ENCODE results near the gene RNF17. TPM values are rescaled to one million over a fixed set of nuclear protein-coding genes. Genes with fewer than 3 reads are reported as not detected.

Gene RNF17
- total RNA-seq, 1 donor from 2014 or later = not detected

DNA sequence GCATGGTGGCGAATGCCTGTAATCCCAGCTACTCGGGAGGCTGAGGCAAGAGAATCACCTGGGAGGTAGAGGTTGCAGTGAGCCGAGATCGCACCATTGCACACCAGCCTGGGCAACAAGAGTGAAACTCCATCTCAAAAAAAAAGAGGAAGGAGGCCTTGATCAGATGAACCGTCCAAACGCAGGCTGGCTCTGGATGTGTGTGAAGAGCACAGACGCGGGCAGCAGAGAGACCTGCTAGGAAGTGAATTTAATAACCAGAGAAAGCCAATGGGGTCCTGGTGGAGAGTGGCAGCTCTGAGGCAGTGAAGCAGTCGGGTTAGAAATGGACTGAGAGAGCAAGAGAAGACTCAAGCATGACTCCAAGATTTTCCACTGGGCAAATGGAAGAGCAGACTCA is 136.5 kb downstream of the RNF17 start:
- no peak overlapping the region for H2AFZ ChIP-seq (ENCODE audit: low read depth, low read length)
- Mint-ChIP-seq H3K27me3 (ENCODE audit: low read depth, unreplicated experiment) (no peaks in the 10 kb centered on the region), H3K36me3 (ENCODE audit: low read depth, unreplicated experiment) (no peaks in the 10 kb centered on the region), H3K9me3 (ENCODE audit: unreplicated experiment) (no peaks in the 10 kb centered on the region), H3K27ac (ENCODE audit: unreplicated experiment) (no peak overlapping the region), H3K4me3 (ENCODE audit: unreplicated experiment) (no peak overlapping the region), H3K4me1 (ENCODE audit: low read depth, unreplicated experiment) (no peaks in the 10 kb centered on the region)
- no peak for DNase-seq (ENCODE audit: low read depth)
- no peak overlapping the region for H3K27ac ChIP-seq (ENCODE audit: low read depth, low read length)
- no peak for TF ChIP-seq EZH2 (IDR thresholded peaks at IDR 0.05; ENCODE audit: insufficient read depth, low read length)
- TF ChIP-seq, protein P1, sequence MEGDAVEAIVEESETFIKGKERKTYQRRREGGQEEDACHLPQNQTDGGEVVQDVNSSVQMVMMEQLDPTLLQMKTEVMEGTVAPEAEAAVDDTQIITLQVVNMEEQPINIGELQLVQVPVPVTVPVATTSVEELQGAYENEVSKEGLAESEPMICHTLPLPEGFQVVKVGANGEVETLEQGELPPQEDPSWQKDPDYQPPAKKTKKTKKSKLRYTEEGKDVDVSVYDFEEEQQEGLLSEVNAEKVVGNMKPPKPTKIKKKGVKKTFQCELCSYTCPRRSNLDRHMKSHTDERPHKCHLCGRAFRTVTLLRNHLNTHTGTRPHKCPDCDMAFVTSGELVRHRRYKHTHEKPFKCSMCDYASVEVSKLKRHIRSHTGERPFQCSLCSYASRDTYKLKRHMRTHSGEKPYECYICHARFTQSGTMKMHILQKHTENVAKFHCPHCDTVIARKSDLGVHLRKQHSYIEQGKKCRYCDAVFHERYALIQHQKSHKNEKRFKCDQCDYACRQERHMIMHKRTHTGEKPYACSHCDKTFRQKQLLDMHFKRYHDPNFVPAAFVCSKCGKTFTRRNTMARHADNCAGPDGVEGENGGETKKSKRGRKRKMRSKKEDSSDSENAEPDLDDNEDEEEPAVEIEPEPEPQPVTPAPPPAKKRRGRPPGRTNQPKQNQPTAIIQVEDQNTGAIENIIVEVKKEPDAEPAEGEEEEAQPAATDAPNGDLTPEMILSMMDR (IDR thresholded peaks at IDR 0.05; ENCODE audit: insufficient read depth, low read depth, low read length) = no peak
- peaks cover 14% of the 10 kb centered on the region for H3K36me3 ChIP-seq (ENCODE audit: insufficient read depth, low read length)
- H3K4me3 ChIP-seq (ENCODE audit: insufficient read depth, low read depth, low read length) = no peak overlapping the region
- H4K20me1 ChIP-seq (ENCODE audit: insufficient read depth, low read length) = no peaks in the 10 kb centered on the region
- no peak overlapping the region for H3K4me2 ChIP-seq (ENCODE audit: low read length)
- peaks cover 7% of the 10 kb centered on the region for H3K79me2 ChIP-seq (ENCODE audit: insufficient read depth, low read length)
- no peaks in the 10 kb centered on the region for H3K27me3 ChIP-seq (ENCODE audit: insufficient read depth, low read length)
- H3K9ac ChIP-seq (ENCODE audit: low read length) = no peak overlapping the region
- no peaks in the 10 kb centered on the region for H3K4me1 ChIP-seq (ENCODE audit: insufficient read depth, low read length)
- H3K9me3 ChIP-seq (ENCODE audit: insufficient read depth, low read depth, low read length) = no peaks in the 10 kb centered on the region
- FAIRE-seq = no peak

DNA sequence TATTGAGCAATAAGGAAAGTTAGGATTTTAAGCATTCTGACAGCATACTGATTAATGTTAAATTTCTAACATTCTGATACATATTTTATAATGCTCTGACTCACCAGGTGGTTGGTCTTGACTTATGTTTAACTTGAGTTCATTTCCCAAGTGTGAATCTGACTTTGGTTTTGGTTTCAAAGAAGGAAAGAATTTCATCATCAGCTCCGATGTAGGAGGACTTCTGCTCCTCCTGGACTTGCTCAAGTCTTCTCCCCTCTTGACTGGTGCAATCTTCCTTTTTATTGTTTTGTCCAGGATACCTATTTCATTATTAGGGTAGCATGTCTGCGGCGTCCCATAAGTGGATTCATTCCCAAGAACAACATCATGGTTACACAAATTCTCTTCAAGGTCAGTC is 141.3 kb downstream of the RNF17 start:
- no peaks in the 10 kb centered on the region for H3K4me1 Mint-ChIP-seq (ENCODE audit: low read depth, unreplicated experiment)
- no peak overlapping the region for H3K27ac Mint-ChIP-seq (ENCODE audit: unreplicated experiment)
- no peak overlapping the region for H3K27ac ChIP-seq (ENCODE audit: low read depth, low read length)
- H2AFZ ChIP-seq (ENCODE audit: low read depth, low read length) = no peak overlapping the region
- FAIRE-seq (no peak), DNase-seq (ENCODE audit: low read depth) (no peak)
- no peak for TF ChIP-seq EZH2 (IDR thresholded peaks at IDR 0.05; ENCODE audit: insufficient read depth, low read length)
- TF ChIP-seq, protein P1 (IDR thresholded peaks at IDR 0.05; ENCODE audit: insufficient read depth, low read depth, low read length) = no peak
- no peak overlapping the region for H3K9ac ChIP-seq (ENCODE audit: low read length)
- peaks cover 7% of the 10 kb centered on the region for H3K79me2 ChIP-seq (ENCODE audit: insufficient read depth, low read length)
- no peaks in the 10 kb centered on the region for H4K20me1 ChIP-seq (ENCODE audit: insufficient read depth, low read length)
- no peak overlapping the region for H3K4me3 ChIP-seq (ENCODE audit: insufficient read depth, low read depth, low read length)
- no peaks in the 10 kb centered on the region for H3K27me3 ChIP-seq (ENCODE audit: insufficient read depth, low read length)
- H3K4me3 Mint-ChIP-seq (ENCODE audit: unreplicated experiment) = no peak overlapping the region
- no peaks in the 10 kb centered on the region for H3K36me3 Mint-ChIP-seq (ENCODE audit: low read depth, unreplicated experiment)
- peaks cover 24% of the 10 kb centered on the region for H3K36me3 ChIP-seq (ENCODE audit: insufficient read depth, low read length)
- no peaks in the 10 kb centered on the region for H3K9me3 ChIP-seq (ENCODE audit: insufficient read depth, low read depth, low read length)
- H3K9me3 Mint-ChIP-seq (ENCODE audit: unreplicated experiment) = no peaks in the 10 kb centered on the region
- H3K27me3 Mint-ChIP-seq (ENCODE audit: low read depth, unreplicated experiment) = no peaks in the 10 kb centered on the region
- H3K4me1 ChIP-seq (ENCODE audit: insufficient read depth, low read length) = no peaks in the 10 kb centered on the region
- no peak overlapping the region for H3K4me2 ChIP-seq (ENCODE audit: low read length)

DNA sequence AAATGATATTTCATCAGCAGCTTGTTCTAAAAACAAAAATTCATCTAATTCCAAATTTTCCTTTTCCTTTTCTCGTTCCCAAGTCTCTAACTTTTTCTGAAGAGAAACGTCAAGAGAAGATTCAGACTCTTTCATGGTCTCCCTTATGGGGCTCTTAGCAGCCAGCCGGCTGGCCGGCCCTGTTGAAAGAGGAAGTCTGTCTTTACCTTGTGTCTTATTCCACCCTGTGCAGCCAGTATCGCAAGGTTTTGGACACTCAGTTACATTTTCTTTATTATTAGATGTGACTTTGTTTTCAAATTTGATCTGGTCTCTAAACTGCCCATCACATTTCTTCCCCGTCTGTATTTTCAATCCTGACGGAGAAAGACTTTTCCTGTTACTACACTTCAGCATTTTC is 142.3 kb downstream of the RNF17 start:
- H3K27me3 Mint-ChIP-seq (ENCODE audit: low read depth, unreplicated experiment) = no peaks in the 10 kb centered on the region
- Histone ChIP-seq H3K4me2 (ENCODE audit: low read length) (no peak overlapping the region), H3K36me3 (ENCODE audit: insufficient read depth, low read length) (peaks cover 24% of the 10 kb centered on the region), H3K9me3 (ENCODE audit: insufficient read depth, low read depth, low read length) (no peaks in the 10 kb centered on the region), H2AFZ (ENCODE audit: low read depth, low read length) (no peak overlapping the region), H3K9ac (ENCODE audit: low read length) (no peak overlapping the region), H3K27me3 (ENCODE audit: insufficient read depth, low read length) (no peaks in the 10 kb centered on the region), H4K20me1 (ENCODE audit: insufficient read depth, low read length) (no peaks in the 10 kb centered on the region), H3K79me2 (ENCODE audit: insufficient read depth, low read length) (peaks cover 7% of the 10 kb centered on the region), H3K4me1 (ENCODE audit: insufficient read depth, low read length) (peaks cover 4% of the 10 kb centered on the region), H3K27ac (ENCODE audit: low read depth, low read length) (no peak overlapping the region), H3K4me3 (ENCODE audit: insufficient read depth, low read depth, low read length) (no peak overlapping the region)
- no peak overlapping the region for H3K4me3 Mint-ChIP-seq (ENCODE audit: unreplicated experiment)
- DNase-seq (ENCODE audit: low read depth) (no peak), FAIRE-seq (no peak)
- no peak overlapping the region for H3K27ac Mint-ChIP-seq (ENCODE audit: unreplicated experiment)
- H3K4me1 Mint-ChIP-seq (ENCODE audit: low read depth, unreplicated experiment) = peaks cover 6% of the 10 kb centered on the region
- no peaks in the 10 kb centered on the region for H3K36me3 Mint-ChIP-seq (ENCODE audit: low read depth, unreplicated experiment)
- TF ChIP-seq, protein P1 (IDR thresholded peaks at IDR 0.05; ENCODE audit: insufficient read depth, low read depth, low read length) = no peak
- TF ChIP-seq EZH2 (IDR thresholded peaks at IDR 0.05; ENCODE audit: insufficient read depth, low read length) = no peak
- H3K9me3 Mint-ChIP-seq (ENCODE audit: unreplicated experiment) = no peaks in the 10 kb centered on the region

All from astrocyte (in vitro differentiated cells and primary cell).